HepG2 (cell line): ENCODE results near the gene OPRL1. TPM values are rescaled to one million over a fixed set of nuclear protein-coding genes. Genes with fewer than 3 reads are reported as not detected.

Source experiments
- CHCHD3 ChIP-seq: sonication (generic); formaldehyde crosslinking; IDR thresholded peaks from 2 replicates; pipeline ENCODE4 v1.8.0; 2022; ENCODE audit warnings: mild to moderate bottlenecking, missing genetic modification reagents, moderate library complexity
- ETS1 ChIP-seq: sonication (generic); formaldehyde crosslinking; IDR thresholded peaks from 2 replicates; pipeline ENCODE4 v1.4.0; 2020; ENCODE audit warnings: missing genetic modification reagents
- FOXK2 ChIP-seq: fragments of 450-650 bp; IDR thresholded peaks from 2 replicates; pipeline ENCODE4 v1.6.1; 2016
- GATAD2A ChIP-seq: IDR thresholded peaks from 2 replicates; pipeline ENCODE4 v1.6.1; 2016
- GTF3A ChIP-seq: sonication (generic); formaldehyde crosslinking; conservative IDR thresholded peaks from 2 replicates; pipeline ENCODE4 v1.4.0; 2020; ENCODE audit warnings: mild to moderate bottlenecking, missing genetic modification reagents
- HHEX ChIP-seq: IDR thresholded peaks from 2 replicates; pipeline ENCODE4 v1.6.1; 2016; ENCODE audit warnings: control low read depth
- HNF4G ChIP-seq, 2 experiments: sonication (generic) in 1 of 2; formaldehyde crosslinking in 1 of 2; IDR thresholded peaks; 2 replicates each; pipeline versions ENCODE4 v1.4.0 to v1.6.1; 2011 to 2020; ENCODE audit warnings: borderline replicate concordance in 2 of 2, low read depth in 2 of 2, mild to moderate bottlenecking in 2 of 2, low read length in 1 of 2, missing genetic modification reagents in 1 of 2, moderate library complexity in 1 of 2
- KAT2B ChIP-seq: fragments of 150-350 bp; IDR thresholded peaks from 2 replicates; pipeline ENCODE4 v1.6.1; 2014; ENCODE audit warnings: low read depth, low read length, borderline replicate concordance
- NFE2L1 ChIP-seq: sonication (generic); formaldehyde crosslinking; IDR thresholded peaks from 2 replicates; pipeline ENCODE4 v1.4.0; 2020; ENCODE audit warnings: missing genetic modification reagents, mild to moderate bottlenecking, borderline replicate concordance
- NR2F6 ChIP-seq, 2 experiments: IDR thresholded peaks; 2 replicates each; pipeline ENCODE4 v1.6.1; 2016; ENCODE audit warnings: antibody characterized with exemption in 1 of 2, mild to moderate bottlenecking in 1 of 2
- PATZ1 ChIP-seq: sonication (generic); formaldehyde crosslinking; IDR thresholded peaks from 2 replicates; pipeline ENCODE4 v1.4.0; 2020; ENCODE audit warnings: missing genetic modification reagents
- PBX3 ChIP-seq: sonication (generic); formaldehyde crosslinking; IDR thresholded peaks from 2 replicates; pipeline ENCODE4 v1.8.1; 2023; ENCODE audit warnings: missing genetic modification reagents, inconsistent platforms, borderline replicate concordance
- SMAD3 ChIP-seq: sonication (generic); formaldehyde crosslinking; IDR thresholded peaks from 2 replicates; pipeline ENCODE4 v1.4.0; 2020; ENCODE audit warnings: missing genetic modification reagents
- YEATS2 ChIP-seq: sonication (generic); formaldehyde crosslinking; IDR thresholded peaks from 2 replicates; pipeline ENCODE4 v1.4.0; 2020; ENCODE audit warnings: missing genetic modification reagents, borderline replicate concordance
- ZNF124 ChIP-seq: sonication (generic); formaldehyde crosslinking; IDR thresholded peaks from 2 replicates; pipeline ENCODE4 v1.4.0; 2020; ENCODE audit warnings: missing genetic modification reagents
- ZNF20 ChIP-seq: sonication (generic); formaldehyde crosslinking; IDR thresholded peaks from 2 replicates; pipeline ENCODE4 v1.4.0; 2020; ENCODE audit warnings: mild to moderate bottlenecking, moderate library complexity, missing genetic modification reagents
- ZNF224 ChIP-seq: sonication (generic); formaldehyde crosslinking; IDR thresholded peaks from 2 replicates; pipeline ENCODE4 v1.5.0; 2020; ENCODE audit warnings: mild to moderate bottlenecking, missing genetic modification reagents
- ZNF782 ChIP-seq: sonication (generic); formaldehyde crosslinking; IDR thresholded peaks from 2 replicates; pipeline ENCODE4 v1.4.0; 2020; ENCODE audit warnings: missing genetic modification reagents, mild to moderate bottlenecking, borderline replicate concordance
- ZNF790 ChIP-seq: sonication (generic); formaldehyde crosslinking; IDR thresholded peaks from 2 replicates; pipeline ENCODE4 v1.8.0; 2022; ENCODE audit warnings: missing genetic modification reagents, mild to moderate bottlenecking, borderline replicate concordance
- ZNF816 ChIP-seq: sonication (generic); formaldehyde crosslinking; IDR thresholded peaks from 2 replicates; pipeline ENCODE4 v1.8.0; 2022; ENCODE audit warnings: missing genetic modification reagents, mild to moderate bottlenecking, borderline replicate concordance
- polyA plus RNA-seq, 8 experiments: library from polyadenylated mRNA; depleted of rRNA in 3 of 8; stranded (reverse) in 7 of 8; unstranded in 1 of 8; fragments of >200 nt; fragmentation: Illumina TruSeq in 4 of 8; extraction: Trizol in 4 of 8; gene quantifications; 2 replicates each; pipeline versions ENCODE4 v1.2.1 to v1.2.3, GENCODE V29; 2011 to 2016; ENCODE audit warnings: low read depth in 4 of 8, missing spikeins in 1 of 8, mixed read lengths in 1 of 8; ENCODE audit not compliant: insufficient read depth in 1 of 8
- total RNA-seq, 5 experiments: library from RNA; depleted of rRNA; stranded (reverse); fragments of >200 nt; fragmentation: Illumina TruSeq; extraction: Trizol; gene quantifications; 2 replicates each; pipeline ENCODE4 v1.2.3, GENCODE V29; 2016; ENCODE audit warnings: low read depth in 1 of 5
- TF ChIP-seq, protein P1 (sequence below), 2 experiments: fragments of 450-650 bp in 1 of 2; sonication (generic) in 1 of 2; formaldehyde crosslinking; IDR thresholded peaks; 2 replicates each; pipeline versions ENCODE4 v1.5.0 to v1.8.0; 2020 to 2022; ENCODE audit warnings: mild to moderate bottlenecking in 1 of 2, missing genetic modification reagents in 1 of 2
- TF ChIP-seq, protein P2 (sequence below): IDR thresholded peaks from 2 replicates; pipeline ENCODE4 v1.6.1; 2016; ENCODE audit warnings: mild to moderate bottlenecking

Gene OPRL1
- total and polyA plus RNA-seq, 2 of the 13 experiments (the other 11 are each of a cell fraction or from before 2014, with no cell fraction given): 0.35 to 0.71 TPM

- TF ChIP-seq ETS1 (CRISPR knock-in tag): no peak
- TF ChIP-seq HNF4G (IDR thresholded peaks at IDR 0.05; ENCODE audit: borderline replicate concordance, low read depth, low read length): no peak; the same call in 1 of the 2 replicates
- TF ChIP-seq HNF4G (CRISPR knock-in tag; IDR thresholded peaks at IDR 0.05; ENCODE audit: borderline replicate concordance, low read depth): peak; percentile 47; the same call in 1 of the 2 replicates
- no peak for TF ChIP-seq KAT2B
- no peak for TF ChIP-seq GTF3A (CRISPR knock-in tag)
- TF ChIP-seq, protein P1, sequence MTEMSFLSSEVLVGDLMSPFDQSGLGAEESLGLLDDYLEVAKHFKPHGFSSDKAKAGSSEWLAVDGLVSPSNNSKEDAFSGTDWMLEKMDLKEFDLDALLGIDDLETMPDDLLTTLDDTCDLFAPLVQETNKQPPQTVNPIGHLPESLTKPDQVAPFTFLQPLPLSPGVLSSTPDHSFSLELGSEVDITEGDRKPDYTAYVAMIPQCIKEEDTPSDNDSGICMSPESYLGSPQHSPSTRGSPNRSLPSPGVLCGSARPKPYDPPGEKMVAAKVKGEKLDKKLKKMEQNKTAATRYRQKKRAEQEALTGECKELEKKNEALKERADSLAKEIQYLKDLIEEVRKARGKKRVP (CRISPR knock-in tag; IDR thresholded peaks at IDR 0.05): no peak
- no peak for TF ChIP-seq FOXK2
- peak; percentile 73; the same call in 1 of the 2 replicates for TF ChIP-seq CHCHD3 (CRISPR knock-in tag)
- no peak for TF ChIP-seq ZNF124
- TF ChIP-seq, protein P2, sequence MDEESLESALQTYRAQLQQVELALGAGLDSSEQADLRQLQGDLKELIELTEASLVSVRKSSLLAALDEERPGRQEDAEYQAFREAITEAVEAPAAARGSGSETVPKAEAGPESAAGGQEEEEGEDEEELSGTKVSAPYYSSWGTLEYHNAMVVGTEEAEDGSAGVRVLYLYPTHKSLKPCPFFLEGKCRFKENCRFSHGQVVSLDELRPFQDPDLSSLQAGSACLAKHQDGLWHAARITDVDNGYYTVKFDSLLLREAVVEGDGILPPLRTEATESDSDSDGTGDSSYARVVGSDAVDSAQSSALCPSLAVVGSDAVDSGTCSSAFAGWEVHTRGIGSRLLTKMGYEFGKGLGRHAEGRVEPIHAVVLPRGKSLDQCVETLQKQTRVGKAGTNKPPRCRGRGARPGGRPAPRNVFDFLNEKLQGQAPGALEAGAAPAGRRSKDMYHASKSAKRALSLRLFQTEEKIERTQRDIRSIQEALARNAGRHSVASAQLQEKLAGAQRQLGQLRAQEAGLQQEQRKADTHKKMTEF: no peak
- TF ChIP-seq ZNF782 (CRISPR knock-in tag): peak; percentile 61; the same call in 1 of the 2 replicates
- peak; percentile 59 for TF ChIP-seq PATZ1 (CRISPR knock-in tag)
- TF ChIP-seq HHEX (CRISPR knock-in tag): 0 out of 2 replicates have a peak, but pooled peaks have one; percentile 11
- TF ChIP-seq SMAD3 (CRISPR knock-in tag): no peak
- peak; percentile 49 for TF ChIP-seq GATAD2A
- no peak for TF ChIP-seq ZNF816
- TF ChIP-seq ZNF790 (CRISPR knock-in tag): peak; percentile 83; the same call in 1 of the 2 replicates
- no peak for TF ChIP-seq NR2F6 (IDR thresholded peaks at IDR 0.05)
- peak; percentile 77 for TF ChIP-seq NR2F6 (CRISPR knock-in tag; IDR thresholded peaks at IDR 0.05)
- TF ChIP-seq PBX3 (CRISPR knock-in tag): no peak
- peak; percentile 97; the same call in 1 of the 2 replicates for TF ChIP-seq ZNF224 (CRISPR knock-in tag)
- TF ChIP-seq YEATS2 (CRISPR knock-in tag): no peak; the same call in 1 of the 2 replicates
- no peak for TF ChIP-seq ZNF20
- TF ChIP-seq NFE2L1: peak; percentile 48; the same call in 1 of the 2 replicates
These were observed 26.7 kb upstream of the OPRL1 start (continued) for GRCh38 chr20:64052987-64053840.
